ENCODE results near the gene TSPAN18. TPM values are rescaled to one million over a fixed set of nuclear protein-coding genes. Genes with fewer than 3 reads are reported as not detected.

Gene TSPAN18
- total and polyA plus RNA-seq, 8 donors: 27.2 to 85.8 (median 63.7) TPM

DNA sequence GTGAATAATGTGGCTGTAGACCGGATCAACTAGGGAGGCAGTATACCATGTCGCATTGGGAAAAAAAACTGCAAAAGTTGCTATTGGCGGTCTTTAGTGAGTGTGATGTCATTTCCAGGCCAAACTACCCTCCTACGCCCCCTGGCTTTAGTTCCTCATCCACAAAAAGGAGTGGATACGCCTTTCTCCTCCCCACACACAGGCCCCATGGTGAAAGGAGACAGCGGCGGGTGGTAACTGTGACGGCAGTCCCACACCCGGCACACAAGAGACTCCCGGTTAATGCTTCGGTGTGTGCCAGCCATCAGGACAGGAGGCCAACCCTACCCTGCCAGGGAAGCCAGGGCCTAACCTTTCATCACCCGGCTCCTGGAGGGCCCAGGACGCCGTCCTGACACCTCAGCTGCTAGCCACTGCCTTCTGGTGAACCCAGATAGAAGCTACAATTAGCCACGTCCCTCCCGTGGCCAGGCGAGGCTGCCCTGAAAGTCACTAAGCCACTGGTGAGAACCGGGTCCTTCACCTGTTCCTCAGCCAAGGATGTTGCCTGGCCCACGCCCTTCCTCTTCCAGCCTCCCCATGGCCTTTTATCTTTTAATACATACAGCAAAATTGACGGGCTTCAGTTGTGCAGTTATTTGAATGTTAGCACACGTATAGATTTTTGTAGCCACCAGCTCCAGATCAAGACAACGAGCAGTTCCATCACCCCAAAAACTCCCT lies 213.1 kb downstream of the TSPAN18 start:
- H3K4me1 ChIP-seq: peaks cover 0 to 38% of the 10 kb centered on the region in 2 donors
- no peaks in the 10 kb centered on the region for H3K9me3 ChIP-seq
- TF ChIP-seq, protein P1, sequence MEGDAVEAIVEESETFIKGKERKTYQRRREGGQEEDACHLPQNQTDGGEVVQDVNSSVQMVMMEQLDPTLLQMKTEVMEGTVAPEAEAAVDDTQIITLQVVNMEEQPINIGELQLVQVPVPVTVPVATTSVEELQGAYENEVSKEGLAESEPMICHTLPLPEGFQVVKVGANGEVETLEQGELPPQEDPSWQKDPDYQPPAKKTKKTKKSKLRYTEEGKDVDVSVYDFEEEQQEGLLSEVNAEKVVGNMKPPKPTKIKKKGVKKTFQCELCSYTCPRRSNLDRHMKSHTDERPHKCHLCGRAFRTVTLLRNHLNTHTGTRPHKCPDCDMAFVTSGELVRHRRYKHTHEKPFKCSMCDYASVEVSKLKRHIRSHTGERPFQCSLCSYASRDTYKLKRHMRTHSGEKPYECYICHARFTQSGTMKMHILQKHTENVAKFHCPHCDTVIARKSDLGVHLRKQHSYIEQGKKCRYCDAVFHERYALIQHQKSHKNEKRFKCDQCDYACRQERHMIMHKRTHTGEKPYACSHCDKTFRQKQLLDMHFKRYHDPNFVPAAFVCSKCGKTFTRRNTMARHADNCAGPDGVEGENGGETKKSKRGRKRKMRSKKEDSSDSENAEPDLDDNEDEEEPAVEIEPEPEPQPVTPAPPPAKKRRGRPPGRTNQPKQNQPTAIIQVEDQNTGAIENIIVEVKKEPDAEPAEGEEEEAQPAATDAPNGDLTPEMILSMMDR (IDR thresholded peaks at IDR 0.05): no peak
- H3K27me3 ChIP-seq: no peaks in the 10 kb centered on the region
- DNase-seq (no peak), ATAC-seq (no peak)
- H3K4me3 ChIP-seq: no peak overlapping the region
- H3K27ac ChIP-seq: no peak overlapping the region
- intact Hi-C loops (cut with DNase I): loop anchor here (10.0 kb wide), 2 partner anchors 165 to 355 kb away; no protein-coding TSS in a partner anchor
- H3K36me3 ChIP-seq: peaks cover 0 to 40% of the 10 kb centered on the region in 2 donors

DNA sequence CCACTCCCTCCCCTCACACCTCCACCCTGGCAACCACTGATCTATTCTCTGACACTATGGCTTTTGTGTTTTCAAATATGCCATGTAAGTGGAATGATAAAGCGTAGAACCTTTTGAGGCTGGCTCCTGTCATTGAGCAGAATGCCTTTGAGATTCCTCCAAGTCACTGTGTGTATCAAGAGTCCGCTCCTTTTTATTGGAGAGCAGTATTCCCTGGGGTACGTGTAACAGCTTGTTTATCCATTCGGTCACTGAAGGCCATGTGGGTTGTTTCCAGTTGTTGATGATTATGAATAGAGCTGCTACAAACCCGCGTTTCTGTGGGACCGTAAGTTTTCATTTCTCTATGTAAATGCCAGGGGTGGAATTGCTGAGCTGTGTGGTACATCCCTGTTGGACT lies 213.6 kb downstream of the TSPAN18 start:
- Histone ChIP-seq H3K27me3 (no peaks in the 10 kb centered on the region), H3K9me3 (no peaks in the 10 kb centered on the region), H3K4me1 (peaks cover 0 to 44% of the 10 kb centered on the region in 2 donors), H3K4me3 (no peak overlapping the region), H3K27ac (no peak overlapping the region), H3K36me3 (peaks cover 0 to 35% of the 10 kb centered on the region in 2 donors)
- intact Hi-C loops (cut with DNase I): no loop called here
- ATAC-seq: no peak
- no peak for DNase-seq
- TF ChIP-seq, protein P1 (IDR thresholded peaks at IDR 0.05): no peak

DNA sequence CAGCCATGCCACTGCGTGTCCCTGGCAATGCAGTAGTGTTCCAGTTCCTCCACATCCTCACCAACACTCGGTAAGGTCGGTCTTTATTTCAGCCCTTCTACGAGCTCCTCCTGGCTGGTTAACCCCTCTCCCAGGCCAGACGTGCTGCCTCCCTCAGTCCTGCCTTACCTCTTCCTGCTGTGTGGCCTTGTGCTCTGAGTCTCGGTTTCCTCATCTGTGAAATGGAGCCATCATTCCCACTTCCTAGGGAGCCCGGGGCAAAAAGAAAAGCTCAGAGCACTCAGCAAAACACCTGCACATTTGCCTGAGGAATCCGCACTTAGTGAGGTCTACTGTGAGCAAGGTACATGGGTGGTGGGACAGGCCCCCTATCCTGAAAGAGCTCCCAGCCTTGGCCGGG lies 214.1 kb downstream of the TSPAN18 start:
- DNase-seq (no peak), ATAC-seq (no peak)
- H3K4me1 ChIP-seq: peaks cover 0 to 48% of the 10 kb centered on the region in 2 donors
- H3K9me3 ChIP-seq: no peaks in the 10 kb centered on the region
- H3K27ac ChIP-seq: no peak overlapping the region
- H3K36me3 ChIP-seq: peaks cover 0 to 33% of the 10 kb centered on the region in 2 donors
- intact Hi-C loops (cut with DNase I): no loop called here
- no peaks in the 10 kb centered on the region for H3K27me3 ChIP-seq
- no peak overlapping the region for H3K4me3 ChIP-seq
- TF ChIP-seq, protein P1 (IDR thresholded peaks at IDR 0.05): no peak

DNA sequence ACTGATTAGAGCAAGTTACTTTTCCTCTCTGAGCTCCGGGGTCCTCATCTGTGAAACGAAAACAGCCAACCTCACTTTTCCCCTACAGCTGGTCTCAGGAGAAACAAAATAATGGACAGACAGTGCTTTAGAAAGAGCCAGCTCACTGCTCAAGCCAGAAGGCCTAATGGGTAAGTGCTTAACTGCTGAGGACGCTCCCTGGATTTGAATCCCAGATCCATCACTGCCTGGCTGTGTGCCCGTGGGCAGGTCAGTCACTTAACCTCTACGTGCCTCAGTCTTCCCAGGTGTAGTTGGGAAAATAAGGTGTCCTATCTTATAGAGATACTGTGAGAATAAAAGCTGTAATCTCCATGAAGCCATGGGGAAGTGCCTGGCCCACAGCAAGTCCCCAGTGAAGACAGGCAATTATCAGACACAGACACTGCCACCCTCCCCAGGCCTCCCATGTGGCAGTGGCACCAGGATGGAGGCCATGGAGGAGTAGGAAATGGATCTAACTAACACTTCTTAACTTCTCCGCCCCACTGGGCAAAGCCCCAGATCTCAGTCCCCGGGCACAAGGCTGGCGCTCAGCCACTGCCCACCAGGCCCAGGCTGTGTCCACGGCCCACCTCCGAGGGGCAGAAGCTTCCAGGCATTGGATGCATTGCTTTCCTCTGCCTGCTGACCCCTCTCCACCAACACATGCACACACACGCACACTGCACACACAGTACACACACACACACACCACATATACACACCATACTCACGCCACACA lies 214.7 kb downstream of the TSPAN18 start:
- Histone ChIP-seq H3K4me1 (peaks cover 0 to 50% of the 10 kb centered on the region in 2 donors), H3K9me3 (no peaks in the 10 kb centered on the region), H3K4me3 (no peak overlapping the region), H3K27me3 (no peaks in the 10 kb centered on the region), H3K36me3 (peaks cover 0 to 36% of the 10 kb centered on the region in 2 donors), H3K27ac (no peak overlapping the region)
- intact Hi-C loops (cut with DNase I): no loop called here
- DNase-seq: no peak
- TF ChIP-seq, protein P1 (IDR thresholded peaks at IDR 0.05): no peak
- ATAC-seq: no peak
